IMR-90 (cell line): Measurements from ENCODE around the gene NEU1. TPM values are rescaled to one million over a fixed set of nuclear protein-coding genes. Genes with fewer than 3 reads are reported as not detected.
A peak's percentile ranks its signal among the peaks of the same experiment; 100 is the strongest.

Experiments
- ATAC-seq: fragments of 200-7000 bp; cut with Tn5 transposase; 2 replicates; pipeline ENCODE4 v1.9.1; 2020; ENCODE audit warnings: low read depth, mild to moderate bottlenecking, moderate library complexity
- BruUV-seq: library from RNA; stranded (reverse); fragments of 400-500 nt; replicated peaks from 2 replicates; lab custom pipeline; 2021; lab: Mats Ljungman, UMichigan
- CTCF ChIA-PET: fragments of 300-600 bp; formaldehyde crosslinking; extraction: SDS; loops from one replicate; lab custom pipeline; 2021; ENCODE audit warnings: antibody characterized with exemption; lab: Yijun Ruan, JAX
- POLR2A ChIA-PET: fragments of 300-600 bp; sonication (Branson Sonifier 250); formaldehyde crosslinking; loops from one replicate; lab custom pipeline; 2022; ENCODE audit warnings: antibody characterized with exemption; ENCODE audit not compliant: unreplicated experiment; lab: Charles Lee
- DNase-seq: peaks from one replicate; pipeline ENCODE4 v3.0.0; 2013
- H2AFZ ChIP-seq: replicated peaks from 2 replicates; pipeline ENCODE3; 2013; ENCODE audit warnings: low read length, mild to moderate bottlenecking; ENCODE audit not compliant: poor library complexity
- H2AK5ac ChIP-seq: 2 replicates; pipeline ENCODE4 v1.6.1; 2013; ENCODE audit warnings: low read depth, low read length, inconsistent platforms
- H2AK9ac ChIP-seq: replicated peaks from 2 replicates; pipeline ENCODE3; 2013; ENCODE audit warnings: mild to moderate bottlenecking, low read depth, low read length, moderate library complexity; ENCODE audit not compliant: poor library complexity
- H2BK120ac ChIP-seq: 2 replicates; pipeline ENCODE4 v1.6.1; 2013; ENCODE audit warnings: low read depth, low read length, inconsistent platforms
- H2BK15ac ChIP-seq: 3 replicates; pipeline ENCODE4 v1.6.1; 2013; ENCODE audit warnings: low read depth, low read length, inconsistent platforms
- H2BK20ac ChIP-seq: 2 replicates; pipeline ENCODE4 v1.6.1; 2013; ENCODE audit warnings: low read depth, mild to moderate bottlenecking, inconsistent platforms, low read length, moderate library complexity
- H2BK5ac ChIP-seq: 2 replicates; pipeline ENCODE4 v1.6.1; 2013; ENCODE audit warnings: mild to moderate bottlenecking, low read depth, low read length, inconsistent platforms; ENCODE audit not compliant: poor library complexity, severe bottlenecking
- H3K14ac ChIP-seq: replicated peaks from 2 replicates; pipeline ENCODE4 v1.6.1; 2013; ENCODE audit warnings: low read depth, low read length, inconsistent platforms
- H3K18ac ChIP-seq: 2 replicates; pipeline ENCODE4 v1.6.1; 2013; ENCODE audit warnings: low read depth, low read length, control low read depth
- H3K23ac ChIP-seq: 2 replicates; pipeline ENCODE4 v1.6.1; 2013; ENCODE audit warnings: low read depth, low read length, inconsistent platforms
- H3K27ac ChIP-seq: 2 replicates; pipeline ENCODE4 v1.5.1; 2013; ENCODE audit warnings: mild to moderate bottlenecking, control low read depth, low read length; ENCODE audit not compliant: insufficient read depth
- H3K27me3 ChIP-seq: 2 replicates; pipeline ENCODE4 v1.6.1; 2013; ENCODE audit warnings: low read length; ENCODE audit not compliant: control insufficient read depth, insufficient read depth
- H3K36me3 ChIP-seq: 2 replicates; pipeline ENCODE4 v1.6.1; 2013; ENCODE audit warnings: low read length, mixed read lengths; ENCODE audit not compliant: control insufficient read depth, insufficient read depth
- H3K4ac ChIP-seq: 2 replicates; pipeline ENCODE4 v1.6.1; 2013; ENCODE audit warnings: low read depth, low read length, inconsistent platforms
- H3K4me1 ChIP-seq: 2 replicates; pipeline ENCODE4 v1.6.1; 2013; ENCODE audit warnings: low read length, mixed read lengths; ENCODE audit not compliant: control insufficient read depth, insufficient read depth
- H3K4me2 ChIP-seq: 2 replicates; pipeline ENCODE4 v1.6.1; 2013; ENCODE audit warnings: low read depth, mild to moderate bottlenecking, control low read depth, low read length, moderate library complexity
- H3K4me3 ChIP-seq: 2 replicates; pipeline ENCODE4 v1.5.1; 2013; ENCODE audit warnings: low read depth, mild to moderate bottlenecking, control low read depth, low read length, moderate library complexity; ENCODE audit not compliant: insufficient read depth
- H3K56ac ChIP-seq: 2 replicates; pipeline ENCODE4 v1.6.1; 2013; ENCODE audit warnings: low read length, inconsistent platforms; ENCODE audit not compliant: insufficient read depth; ENCODE audit errors: extremely low read depth
- H3K79me1 ChIP-seq, 2 experiments: 2 replicates each; pipeline ENCODE4 v1.6.1; 2013; ENCODE audit warnings: low read length in 2 of 2, inconsistent platforms in 1 of 2, low read depth in 1 of 2
- H3K9ac ChIP-seq: 2 replicates; pipeline ENCODE4 v1.6.1; 2013; ENCODE audit warnings: low read depth, low read length, control low read depth
- H3K9me1 ChIP-seq: 2 replicates; pipeline ENCODE4 v1.6.1; 2013; ENCODE audit warnings: low read length, inconsistent platforms; ENCODE audit not compliant: insufficient read depth
- H3K9me3 ChIP-seq: 2 replicates; pipeline ENCODE4 v1.6.1; 2013; ENCODE audit warnings: low read length; ENCODE audit not compliant: control insufficient read depth, insufficient read depth
- H4K20me1 ChIP-seq: 2 replicates; pipeline ENCODE4 v1.6.1; 2013; ENCODE audit warnings: low read length, inconsistent platforms; ENCODE audit not compliant: insufficient read depth
- H4K5ac ChIP-seq: 2 replicates; pipeline ENCODE4 v1.6.1; 2013; ENCODE audit warnings: mild to moderate bottlenecking, low read depth, low read length, control low read depth
- H4K8ac ChIP-seq, 2 experiments: 2 replicates each; pipeline ENCODE4 v1.6.1; 2013; ENCODE audit warnings: low read depth in 2 of 2, low read length in 2 of 2, control low read depth in 1 of 2, inconsistent platforms in 1 of 2
- H4K91ac ChIP-seq: 2 replicates; pipeline ENCODE4 v1.6.1; 2013; ENCODE audit warnings: low read depth, low read length, inconsistent platforms; ENCODE audit not compliant: insufficient read depth
- CHD1 ChIP-seq: IDR thresholded peaks from 2 replicates; pipeline ENCODE4 v1.6.1; 2012; ENCODE audit warnings: low read depth, low read length, improper control_type of control experiment
- CTCF ChIP-seq: conservative IDR thresholded peaks from 2 replicates; pipeline ENCODE4 v1.5.1; 2012; ENCODE audit warnings: mild to moderate bottlenecking, low read depth, low read length, improper control_type of control experiment
- MAZ ChIP-seq: IDR thresholded peaks from 2 replicates; pipeline ENCODE4 v1.6.1; 2012; ENCODE audit warnings: low read depth, mild to moderate bottlenecking, low read length, improper control_type of control experiment, moderate library complexity, borderline replicate concordance
- MXI1 ChIP-seq: IDR thresholded peaks from 2 replicates; pipeline ENCODE4 v1.6.1; 2012; ENCODE audit warnings: low read depth, mild to moderate bottlenecking, low read length, moderate library complexity, borderline replicate concordance
- WGBS, 2 experiments: methylation state at CpG; one replicate each; pipeline versions ENCODE4 v1.1.5 to v1.1.7; 2013; ENCODE audit warnings: missing lambda C conversion rate in 2 of 2; ENCODE audit not compliant: insufficient read length in 1 of 2; ENCODE audit errors: extremely low coverage in 2 of 2; 5-methylcytosine and 5-hydroxymethylcytosine counted together
- dilution Hi-C: fragments of 300-500 bp; cut with HindIII; formaldehyde crosslinking; loops from one replicate; pipeline ENCODE4 v1.14.3; 2018; ENCODE audit warnings: low sequenced_read_pairs; ENCODE audit not compliant: unreplicated experiment
- in situ Hi-C: fragments of 300-500 bp; cut with MboI; formaldehyde crosslinking; loops from 3 replicates; pipeline ENCODE4 v1.14.3; 2019; ENCODE audit warnings: low sequenced_read_pairs, inconsistent platforms, mixed read lengths
- intact Hi-C: fragments of 100-400 bp; cut with micrococcal nuclease; formaldehyde crosslinking; loops from 2 replicates; pipeline ENCODE4 v1.10.0; 2022
- polyA plus RNA-seq, 3 experiments: library from polyadenylated mRNA; depleted of rRNA; stranded (reverse); fragments of >200 nt; gene quantifications; 2 replicates each; pipeline ENCODE4 v1.2.3, GENCODE V29; 2012; ENCODE audit warnings: low replicate concordance in 1 of 3
- total RNA-seq: library from RNA; depleted of rRNA; stranded (reverse); fragments of >200 nt; gene quantifications from 2 replicates; pipeline ENCODE4 v1.2.3, GENCODE V29; 2012

NEU1 gene
- total and polyA plus RNA-seq, 2 of the 4 experiments (the other 2 are of a cell fraction) = 28.5 to 36.2 TPM

DNA sequence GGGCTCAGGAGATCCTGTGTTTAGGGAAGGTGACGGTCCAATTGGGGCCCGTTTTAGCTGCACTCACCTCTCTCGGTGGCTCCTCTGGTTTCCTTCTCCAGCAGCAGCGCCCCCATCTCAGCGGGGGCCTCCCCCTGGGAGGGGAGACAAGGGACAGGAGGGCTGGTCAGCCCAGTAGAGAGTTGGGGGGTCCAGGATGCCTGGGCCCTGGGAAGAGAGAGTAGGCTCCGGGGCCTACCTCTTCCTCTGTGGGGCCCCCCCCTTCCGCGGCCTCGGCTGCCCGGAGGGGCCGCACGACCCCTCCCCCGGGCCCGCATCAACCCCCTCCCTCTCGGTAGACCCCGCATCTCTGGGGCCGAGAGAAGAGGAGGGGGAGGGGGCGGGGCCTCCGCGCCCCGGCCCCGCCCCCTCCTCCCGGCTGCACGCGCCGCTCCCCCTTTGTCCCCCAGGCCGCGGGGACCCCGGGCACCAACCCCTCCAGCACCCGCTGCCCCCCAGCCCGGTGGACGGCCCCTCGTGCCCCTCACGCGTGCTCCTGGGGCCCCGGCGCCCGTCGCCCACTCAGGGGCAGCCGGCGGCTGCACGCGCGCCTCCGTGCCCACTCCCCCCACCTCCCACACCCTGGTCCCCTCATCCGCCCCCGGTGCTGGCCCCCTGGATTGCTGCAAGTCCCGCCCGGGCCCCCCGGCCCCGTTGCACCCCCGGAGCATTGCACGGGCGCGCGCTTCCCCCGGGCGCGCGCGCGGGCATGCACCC is 34.4 kb upstream of the NEU1 start:
- no TSS peak for BruUV-seq
- Histone ChIP-seq H3K36me3 (peaks cover 26% of the 10 kb centered on the region), H3K9ac (peak overlapping the region; percentile 44), H3K4ac (peak overlapping the region; percentile 46), H3K9me3 (no peaks in the 10 kb centered on the region), H2BK5ac (peak overlapping the region; percentile 63), H2BK120ac (no peak overlapping the region), H3K27ac (peak overlapping the region; percentile 67), H3K23ac (peak overlapping the region; percentile 59; the same call in 1 of the 2 replicates), H2AK9ac (peak overlapping the region; percentile 93), H2AK5ac (peak overlapping the region; percentile 17; the same call in 1 of the 2 replicates), H3K4me1 (peaks cover 8% of the 10 kb centered on the region), H4K91ac (0 out of 2 replicates have a peak overlapping the region, but pooled peaks have one; percentile 15), H2AFZ (peak overlapping the region; percentile 93), H3K27me3 (no peaks in the 10 kb centered on the region), H3K14ac (peak overlapping the region; percentile 64), H3K56ac (0 out of 2 replicates have a peak overlapping the region, but pooled peaks have one; percentile 1), H4K20me1 (peaks cover 7% of the 10 kb centered on the region), H2BK15ac (no peak overlapping the region), H3K79me1 (peaks cover 28 to 59% of the 10 kb centered on the region in 2 experiments), H4K5ac (no peak overlapping the region), H2BK20ac (no peak overlapping the region), H4K8ac (peak overlapping the region in 1 of 2 experiments; percentile 60; a peak in 2 of 4 replicates), H3K18ac (no peak overlapping the region), H3K9me1 (no peaks in the 10 kb centered on the region; the same call in 1 of the 2 replicates), H3K4me2 (peak overlapping the region; percentile 92), H3K4me3 (peak overlapping the region; percentile 92)
- intact Hi-C loops (loop anchor here (1.0 kb wide), 1 partner anchor 55 kb away; no protein-coding TSS in a partner anchor), in situ Hi-C loops (no loop called here), dilution Hi-C loops (no loop called here)
- POLR2A ChIA-PET = interaction anchor here (1.2 kb wide), 1 partner anchor 55 kb away, joined by 3 read pairs; no protein-coding TSS in a partner anchor
- WGBS, 2 experiments = 0% methylated on average over 2 of the region's 62 CpGs; no CpG with 5 or more reads in 1 of the 2 experiments
- CTCF ChIA-PET = interaction anchor here (1.0 kb wide), 1 partner anchor 8 kb away, joined by 3 read pairs; no protein-coding TSS in a partner anchor
- DNase-seq (no peak), ATAC-seq (peak; percentile 7)
- TF ChIP-seq MXI1 = no peak
- TF ChIP-seq CHD1 = no peak
- 0 out of 2 replicates have a peak, but pooled peaks have one; percentile 12 for TF ChIP-seq MAZ
- no peak for TF ChIP-seq CTCF
